Measurements from ENCODE around the gene PLEKHA3.
A peak's percentile ranks its signal among the peaks of the same experiment; 100 is the strongest.
"Not testable (repeated sequence)": the region's sequence is repeated elsewhere in the genome, so short reads cannot be mapped to it uniquely, and the experiment has no call there.

PLEKHA3 gene

DNA sequence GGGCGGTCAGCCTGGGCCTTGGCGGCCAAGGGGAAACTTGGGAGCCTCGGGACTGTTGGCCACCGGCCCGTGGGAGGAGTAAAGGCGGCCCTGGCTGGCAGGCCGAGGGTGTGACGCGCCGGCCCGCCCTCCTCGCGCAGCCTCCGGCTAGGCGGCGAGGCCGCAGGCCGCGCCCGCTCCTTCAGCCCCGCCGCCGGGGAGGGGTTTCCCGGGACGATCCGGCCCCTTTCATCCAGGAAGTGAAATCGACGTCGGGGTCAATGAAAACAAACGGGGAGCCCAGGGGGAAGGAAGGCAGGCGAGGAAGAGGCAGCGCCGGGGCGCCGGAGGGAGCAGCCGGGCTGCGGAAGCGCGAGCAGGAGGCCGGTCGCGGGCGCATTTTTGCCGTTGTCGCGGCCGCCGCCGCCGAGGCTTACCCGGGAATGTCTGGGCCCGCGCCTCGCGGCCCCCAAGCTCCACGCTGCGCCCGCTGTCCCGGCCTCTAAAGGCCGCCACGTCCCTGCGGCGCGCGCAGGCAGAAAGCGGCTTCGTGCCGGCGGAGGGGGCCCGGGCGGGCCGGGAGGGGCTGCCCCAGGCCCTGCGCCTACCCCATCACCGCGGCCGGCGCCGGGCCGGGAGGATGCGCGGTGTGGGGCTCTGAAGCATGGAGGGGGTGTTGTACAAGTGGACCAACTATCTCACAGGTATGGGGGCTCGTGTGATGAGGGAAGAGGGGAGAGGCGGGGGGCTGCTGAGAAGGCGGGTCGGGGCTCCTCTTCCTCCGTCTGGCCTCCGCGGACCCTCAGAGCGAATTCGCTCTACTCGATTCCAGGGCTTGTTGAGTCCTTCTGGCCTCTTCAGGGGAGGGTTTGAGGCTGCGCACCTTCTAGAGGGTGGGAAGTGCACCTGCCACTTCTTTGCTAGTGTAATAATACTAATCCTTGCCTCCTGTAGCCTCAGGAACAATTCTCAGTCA, at the start of gene PLEKHA3:
TSS of gene PLEKHA3 (plus strand) at position 231 of the 955 bp plus-strand sequence. CDS start at position 644, 413 bp downstream.
- peak; percentile 90 for DNase-seq (ENCODE audit: low read depth, low spot score)

DNA sequence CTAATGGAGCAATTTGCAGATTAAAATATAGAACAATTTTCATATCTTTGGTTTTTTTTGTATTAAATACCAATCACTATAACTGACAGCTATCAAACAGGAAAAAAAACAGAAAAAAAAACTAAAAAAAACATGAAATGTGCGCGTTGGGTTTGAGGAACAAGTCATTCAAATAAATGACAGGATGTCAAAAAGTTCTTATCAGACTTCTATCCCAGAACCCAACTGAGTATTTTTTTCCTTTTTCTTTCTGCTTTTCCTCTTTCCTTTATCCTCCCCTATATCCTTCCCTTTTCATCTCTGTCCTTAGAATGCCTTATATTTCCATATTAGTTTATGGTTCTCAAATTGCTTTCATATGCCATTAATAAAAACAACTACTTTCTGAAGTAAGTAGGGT, 43.6 kb upstream of the PLEKHA3 start:
- DNase-seq (ENCODE audit: low read depth, low spot score): no peak

DNA sequence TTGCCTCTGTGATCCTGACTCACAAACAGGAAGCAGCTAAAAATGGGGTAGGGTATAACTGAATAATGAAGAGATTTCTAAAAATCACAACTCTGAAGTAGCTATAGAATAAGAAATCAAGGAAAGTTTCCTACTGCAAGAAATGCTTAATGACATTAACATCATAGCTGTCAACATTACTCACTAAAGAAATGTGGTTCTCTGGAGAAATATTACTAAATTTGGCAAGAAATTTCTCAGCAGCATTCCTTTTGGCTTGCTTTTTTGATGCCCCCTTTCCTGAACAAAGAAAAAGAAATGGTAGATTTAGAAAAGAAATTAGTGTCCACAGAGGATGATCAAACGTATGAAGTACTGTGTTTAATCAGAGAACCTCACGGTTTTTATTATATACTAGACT, 38.8 kb upstream of the PLEKHA3 start:
- no peak for DNase-seq (ENCODE audit: low read depth, low spot score)

DNA sequence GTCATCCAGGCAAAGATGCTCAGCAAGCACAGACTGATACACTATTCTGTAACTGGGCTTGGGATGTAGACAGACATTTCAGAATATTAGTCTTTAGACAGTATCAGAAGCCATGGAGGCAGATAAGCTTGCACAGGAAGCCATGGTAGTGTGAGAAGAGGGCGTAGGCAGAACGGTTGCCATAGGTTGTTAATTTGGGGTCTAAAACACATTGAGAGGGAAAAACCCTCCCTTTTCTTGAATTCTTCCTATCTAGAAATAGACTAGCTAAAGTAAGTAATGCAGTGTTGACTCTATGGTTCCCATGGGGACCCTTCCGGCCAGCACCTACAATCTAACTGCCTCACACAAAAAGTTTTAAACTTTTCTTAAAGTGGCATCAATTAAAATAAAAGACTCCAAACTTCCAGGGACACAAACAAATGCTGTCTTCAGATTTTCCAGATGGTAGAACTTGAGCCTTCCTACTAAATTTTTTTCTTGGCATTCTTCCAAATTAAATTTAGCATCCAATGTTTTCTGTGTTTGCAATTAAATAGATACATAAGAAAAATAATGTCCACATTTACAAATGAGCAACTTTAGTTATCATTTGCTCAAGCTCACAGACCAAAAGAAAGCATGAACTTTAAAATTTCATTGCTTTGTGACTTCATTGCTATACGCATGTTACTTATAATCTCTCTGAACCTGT, 31.1 kb upstream of the PLEKHA3 start:
- no peak for DNase-seq (ENCODE audit: low read depth, low spot score)

DNA sequence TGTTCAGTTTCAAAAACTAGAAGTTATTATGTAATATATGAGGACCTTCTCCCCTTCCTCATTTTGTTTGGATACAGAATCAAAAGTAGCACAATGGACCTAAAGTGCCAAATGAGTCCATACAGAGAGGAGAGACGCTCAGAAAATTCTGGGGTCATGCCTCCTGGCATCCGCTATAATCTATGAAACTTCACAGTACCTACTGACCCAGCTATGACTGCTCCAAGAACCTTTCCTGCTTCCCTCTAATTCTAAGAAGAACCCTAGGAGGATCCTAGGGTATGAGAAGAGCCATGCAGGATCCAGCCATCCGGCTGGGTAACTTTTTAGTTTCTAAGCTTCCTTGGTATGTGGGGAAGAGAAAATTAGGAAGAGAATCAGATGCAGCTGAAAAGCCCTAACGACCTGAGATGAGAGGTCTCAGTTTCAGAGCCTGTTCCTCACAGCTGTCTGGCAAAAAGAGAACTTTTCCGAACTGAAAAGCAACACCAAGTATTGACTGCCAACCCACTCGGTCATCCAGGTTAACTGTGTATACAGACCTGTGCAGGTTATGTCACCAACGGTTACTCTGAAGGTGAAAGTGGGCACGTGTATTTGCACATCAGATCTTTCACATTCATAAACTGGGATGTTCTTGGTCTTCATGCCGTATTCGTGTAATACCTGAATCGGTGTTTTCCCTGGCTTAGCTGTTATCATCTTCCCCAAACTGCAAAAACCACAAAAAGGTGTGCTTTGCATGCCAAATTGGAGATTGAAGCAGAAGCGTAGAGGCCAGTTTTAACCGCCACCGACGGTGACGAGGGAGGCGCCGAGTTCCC, 30.3 kb upstream of the PLEKHA3 start:
- no peak for DNase-seq (ENCODE audit: low read depth, low spot score)

DNA sequence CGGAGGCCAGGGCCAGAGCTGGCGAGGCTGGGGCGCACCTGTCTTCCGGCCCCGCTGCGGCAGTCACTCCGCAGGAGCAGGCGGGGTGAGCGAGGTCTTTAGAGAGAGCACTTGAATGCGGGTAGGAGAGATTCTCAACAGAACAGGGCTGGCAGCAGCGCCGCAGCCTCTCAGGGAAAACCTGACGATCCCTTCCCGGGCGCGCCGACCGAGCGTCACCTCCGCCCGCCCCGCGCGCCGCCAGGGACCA, 29.8 kb upstream of the PLEKHA3 start:
- DNase-seq (ENCODE audit: low read depth, low spot score): no peak

DNA sequence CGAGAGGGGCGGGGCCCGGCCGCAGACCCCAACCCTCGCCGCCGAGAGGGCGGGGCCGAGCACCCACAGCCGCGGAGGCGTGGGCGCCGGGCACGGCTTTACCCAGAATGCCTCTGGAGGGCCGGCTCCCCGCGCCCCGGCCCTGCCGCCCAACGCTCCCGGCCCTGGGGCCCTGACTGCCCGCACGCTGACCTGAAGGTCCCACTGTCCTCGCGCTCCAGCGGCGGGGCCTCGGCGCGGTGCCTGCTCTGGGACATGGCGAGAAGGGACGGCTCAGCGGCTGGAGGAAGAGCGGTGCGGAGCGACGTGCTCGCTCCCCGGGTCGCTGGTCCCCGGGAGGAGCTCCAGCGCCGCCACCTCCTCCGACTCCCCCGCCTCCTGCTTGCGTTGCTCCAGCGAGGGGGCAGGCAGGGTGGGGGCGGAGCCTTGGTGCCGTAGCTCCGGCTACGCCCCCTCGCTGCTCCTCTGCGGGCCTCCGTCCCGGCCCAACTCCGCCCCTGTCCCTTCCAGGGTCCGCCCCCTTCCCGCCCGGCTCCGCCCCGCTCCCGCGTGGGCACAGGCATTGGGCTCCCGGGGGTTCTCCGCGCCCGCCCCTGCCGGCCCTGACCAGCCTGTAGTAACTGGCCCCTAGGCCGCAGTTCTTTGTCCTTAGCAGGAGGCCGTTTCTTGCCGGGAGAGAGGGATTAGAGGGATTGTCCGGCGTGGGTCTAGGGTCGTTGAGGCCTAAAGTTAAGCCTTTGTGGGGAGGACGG, 29.3 kb upstream of the PLEKHA3 start, which contains the start of the genes PJVK and PRKRA:
TSS of gene PJVK (plus strand) at position 605 of the 752 bp plus-strand sequence. CDS start 2,032 bp downstream, outside the sequence.
TSS of gene PRKRA (minus strand) at position 402 of the 752 bp plus-strand sequence. CDS start at position 257, 145 bp downstream.
- DNase-seq (ENCODE audit: low read depth, low spot score): peak; percentile 95

DNA sequence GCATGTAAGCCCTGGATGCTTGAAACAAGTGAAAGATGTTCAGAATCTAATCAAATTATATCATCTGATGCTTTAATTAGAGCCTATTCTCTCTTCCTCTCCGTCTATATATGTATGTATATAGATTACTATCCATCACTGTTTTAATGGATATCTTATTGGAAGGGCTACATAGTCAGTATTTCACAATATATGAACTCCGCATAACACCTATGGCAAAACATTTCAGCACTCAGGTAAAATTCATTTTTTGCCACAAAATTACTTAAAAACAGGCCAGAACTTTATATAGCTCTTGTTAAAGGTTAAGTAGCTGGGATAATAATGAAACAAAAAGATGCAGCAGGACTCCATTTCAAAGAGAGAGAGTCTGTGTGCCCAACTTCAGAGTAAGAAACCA, 27.9 kb upstream of the PLEKHA3 start:
- DNase-seq (ENCODE audit: low read depth, low spot score): no peak

DNA sequence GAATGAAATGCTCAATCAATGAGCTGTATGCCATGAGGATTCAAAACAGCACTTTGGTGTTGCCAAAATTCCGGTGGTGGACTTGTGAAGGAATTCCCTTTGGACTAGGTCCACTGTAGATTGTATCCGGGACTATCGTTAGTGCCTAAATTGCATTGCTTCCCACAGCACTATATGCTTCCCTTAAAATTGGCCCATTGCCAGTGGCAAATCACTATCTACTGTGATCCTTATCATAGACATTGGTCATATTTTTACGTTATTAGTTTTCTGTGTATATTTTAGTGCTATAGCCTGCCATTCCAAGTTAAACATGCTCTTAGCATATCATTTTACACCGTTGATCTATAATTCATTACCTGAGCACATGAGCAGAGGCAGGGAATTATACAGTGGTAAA, 27.4 kb upstream of the PLEKHA3 start:
- DNase-seq (ENCODE audit: low read depth, low spot score): no peak

DNA sequence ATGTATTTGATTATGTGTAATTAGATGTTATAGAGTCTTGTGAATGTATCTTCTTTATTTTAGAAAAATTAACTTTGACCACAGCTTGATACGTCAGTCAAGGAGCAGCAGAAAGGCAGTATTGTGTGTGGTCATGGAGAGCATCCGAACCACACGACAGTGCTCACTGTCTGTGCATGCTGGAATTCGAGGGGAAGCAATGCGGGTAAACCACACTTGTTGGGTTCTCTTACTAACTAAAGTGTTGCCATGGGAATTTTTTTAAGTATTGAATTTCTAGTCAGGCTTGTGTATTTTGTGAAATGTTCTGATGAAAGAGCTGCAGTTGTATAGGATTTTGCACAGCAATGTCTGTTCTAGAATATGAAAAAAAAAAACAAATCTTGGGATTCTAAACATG, 24.3 kb upstream of the PLEKHA3 start:
- no peak for DNase-seq (ENCODE audit: low read depth, low spot score)

DNA sequence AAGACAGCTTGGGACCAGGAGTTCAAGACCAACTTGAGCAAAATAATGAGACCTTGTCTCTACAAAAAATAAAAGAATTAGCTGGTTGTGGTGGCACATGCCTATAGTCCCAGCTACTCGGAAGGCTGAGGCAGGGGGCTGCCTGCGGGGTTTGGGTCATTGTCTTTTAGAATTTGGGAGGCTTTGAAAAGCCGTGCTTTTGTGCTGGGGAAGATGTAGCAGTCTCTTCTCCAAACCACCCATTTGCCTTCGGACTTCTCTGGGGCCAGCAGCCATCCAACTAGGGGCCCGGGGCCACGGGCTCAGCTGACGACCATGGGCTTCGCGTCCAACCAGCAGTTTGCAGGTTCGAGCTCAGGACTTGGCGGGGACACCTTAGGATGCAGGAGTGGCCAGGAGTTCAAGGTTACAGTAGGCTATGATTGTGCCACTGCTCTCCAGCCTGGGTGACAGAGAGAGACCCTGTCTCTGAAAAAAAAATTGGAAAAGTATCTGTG, 22.8 kb upstream of the PLEKHA3 start:
- DNase-seq (ENCODE audit: low read depth, low spot score): no peak

DNA sequence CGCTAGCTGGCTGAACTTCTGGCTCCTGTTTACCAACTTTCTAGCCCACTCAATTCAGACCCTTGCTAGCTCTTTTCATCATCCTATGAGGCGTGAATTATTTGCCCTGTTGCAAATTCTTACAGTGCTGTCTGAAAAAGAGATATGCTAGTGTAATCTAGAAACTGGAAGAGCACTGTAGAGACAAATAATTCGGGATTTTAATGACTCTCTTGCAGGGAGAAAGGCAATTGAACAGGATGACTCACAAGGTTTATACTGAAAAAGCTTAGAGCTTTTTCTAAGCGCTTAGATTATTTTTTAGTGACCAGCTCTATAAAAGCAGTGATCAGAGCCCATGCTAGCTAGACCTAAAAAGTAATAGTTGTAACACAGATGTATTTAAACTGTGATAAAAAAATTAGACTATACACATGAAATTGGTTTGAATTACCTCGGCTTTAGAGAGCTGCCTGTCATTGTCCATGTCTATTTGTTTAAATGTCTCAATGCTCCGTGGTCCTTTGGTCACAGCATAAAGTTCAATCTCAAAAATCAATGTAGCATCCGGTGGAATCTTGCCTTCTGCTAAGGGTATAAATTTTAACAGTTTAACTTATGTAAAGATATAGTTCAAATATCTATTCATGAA, 10.9 kb upstream of the PLEKHA3 start:
- no peak for DNase-seq (ENCODE audit: low read depth, low spot score)

DNA sequence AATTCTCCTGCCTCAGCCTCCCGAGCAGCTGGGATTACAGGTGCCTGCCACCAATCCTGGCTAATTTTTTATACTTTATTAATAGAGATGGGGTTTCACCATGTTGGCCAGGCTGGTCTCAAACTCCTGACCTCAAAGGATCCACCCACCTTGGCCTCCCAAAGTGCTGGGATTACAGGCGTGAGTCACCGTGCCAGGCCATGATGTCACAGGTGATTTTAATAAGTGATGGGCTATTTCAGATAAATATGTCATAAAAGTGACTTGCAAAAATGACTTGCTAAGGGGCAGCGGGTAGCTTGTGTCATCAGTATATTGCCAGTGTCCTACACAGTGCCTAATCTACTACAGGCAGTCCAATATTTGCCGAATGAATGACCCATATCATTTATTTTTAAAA, 8.9 kb upstream of the PLEKHA3 start:
- not testable (repeated sequence) for DNase-seq (ENCODE audit: low read depth, low spot score)

DNA sequence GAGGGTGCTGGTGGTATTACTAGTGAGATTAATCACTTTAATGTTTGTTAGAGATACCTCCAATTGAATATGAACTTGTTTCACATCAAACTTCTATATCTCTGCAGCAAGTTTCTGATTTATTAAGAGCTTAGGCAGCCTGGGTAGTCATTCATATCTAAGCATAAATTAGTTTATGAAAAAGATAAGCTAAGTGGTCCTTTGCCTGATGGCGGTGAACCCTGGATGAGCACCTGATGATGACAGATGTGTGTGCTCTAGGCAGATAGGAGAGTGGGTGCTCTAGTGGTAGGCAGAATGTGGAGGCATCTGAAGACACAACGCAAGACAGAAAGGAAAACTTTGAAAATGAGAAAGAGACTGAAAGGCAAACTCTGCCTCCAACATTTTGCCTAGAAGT, 6.9 kb upstream of the PLEKHA3 start:
- DNase-seq (ENCODE audit: low read depth, low spot score): no peak

DNA sequence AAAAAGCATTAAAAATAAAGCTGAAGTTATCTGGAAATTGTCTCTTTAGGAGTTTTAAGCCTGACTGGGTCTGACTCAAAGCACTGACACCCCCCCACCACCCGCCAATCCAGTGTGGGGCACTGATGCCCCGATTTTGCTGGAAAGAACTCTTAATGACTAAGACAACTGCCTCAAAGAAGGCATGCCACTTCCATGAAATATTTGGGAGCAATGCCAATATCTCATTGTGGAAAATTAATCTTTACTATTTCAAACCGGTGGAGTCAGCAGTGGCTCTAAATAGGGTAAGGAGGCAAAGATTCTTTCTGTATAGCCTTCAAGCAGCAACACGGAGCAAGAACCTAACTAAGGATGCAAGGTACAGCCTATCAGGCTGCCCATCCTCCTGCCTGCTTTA, 6.3 kb upstream of the PLEKHA3 start:
- DNase-seq (ENCODE audit: low read depth, low spot score): no peak

DNA sequence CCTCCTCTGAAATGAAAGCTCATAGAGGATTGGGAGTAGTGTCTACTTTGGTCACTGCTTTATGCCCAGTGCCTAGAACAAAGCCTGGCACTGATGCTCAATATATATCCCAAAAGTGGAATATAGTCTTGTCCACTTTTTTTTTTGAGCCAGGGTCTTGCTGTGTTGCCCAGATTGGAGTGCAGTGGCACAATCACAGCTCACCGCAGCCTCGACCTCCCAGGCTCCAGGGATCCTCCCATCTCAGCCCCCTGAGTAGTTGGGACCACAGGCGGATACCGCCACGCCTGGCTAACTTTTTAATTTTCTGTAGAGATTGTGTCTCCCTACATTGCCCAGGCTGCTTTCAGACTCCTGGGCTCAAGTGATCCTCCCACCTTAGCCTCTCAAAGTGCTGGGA, 5.7 kb upstream of the PLEKHA3 start:
- DNase-seq (ENCODE audit: low read depth, low spot score): no peak

DNA sequence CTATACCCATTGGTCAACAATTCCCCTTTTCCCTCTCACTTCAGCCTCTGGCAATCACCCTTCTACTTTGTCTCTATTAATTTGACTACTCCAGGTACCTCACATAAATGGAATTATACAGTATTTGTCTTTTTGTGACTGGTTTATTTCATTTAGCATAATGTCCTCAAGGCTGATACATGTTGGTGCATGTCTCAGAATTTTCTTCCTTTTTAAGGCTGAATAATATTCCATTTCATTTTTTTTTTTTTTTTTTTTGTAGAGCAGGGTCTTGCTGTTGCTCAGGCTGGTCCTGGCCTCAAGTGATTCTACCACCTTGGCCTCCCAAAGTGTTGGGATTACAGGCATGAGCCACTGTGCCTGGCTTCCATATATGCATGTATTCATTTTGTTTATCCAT, 3.8 kb upstream of the PLEKHA3 start:
- no peak for DNase-seq (ENCODE audit: low read depth, low spot score)

DNA sequence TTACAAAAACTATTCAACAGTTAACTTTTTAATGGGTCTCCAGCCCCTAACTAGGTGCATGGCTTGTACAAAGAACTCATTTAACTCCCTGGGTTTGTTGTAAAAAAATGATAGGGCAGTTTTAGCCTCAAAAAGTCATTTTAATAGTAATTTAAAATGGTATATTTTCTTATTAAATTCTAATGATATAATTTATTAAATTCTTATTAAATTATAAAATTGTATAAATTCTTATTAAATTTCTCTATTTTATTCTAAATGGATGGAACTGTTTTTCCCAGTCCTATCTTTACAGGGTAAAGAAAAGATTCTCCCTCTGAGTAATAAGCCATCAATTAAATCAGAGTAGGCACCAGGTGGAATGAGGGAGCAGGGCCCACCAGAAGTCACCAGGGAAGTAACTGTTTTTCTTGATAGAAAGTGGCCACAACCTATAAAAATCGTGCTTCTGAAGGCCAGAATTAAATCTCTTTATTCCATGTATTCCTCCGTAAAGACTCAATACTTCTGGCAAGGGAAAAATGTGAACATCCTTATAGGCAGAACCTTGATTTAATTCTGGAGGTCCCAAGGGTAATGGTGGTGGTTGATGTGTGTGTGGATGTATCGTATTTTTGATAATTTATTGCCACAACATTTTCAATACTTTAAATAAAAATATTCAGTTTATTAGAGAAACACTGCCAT, 2.7 kb upstream of the PLEKHA3 start:
- DNase-seq (ENCODE audit: low read depth, low spot score): no peak

DNA sequence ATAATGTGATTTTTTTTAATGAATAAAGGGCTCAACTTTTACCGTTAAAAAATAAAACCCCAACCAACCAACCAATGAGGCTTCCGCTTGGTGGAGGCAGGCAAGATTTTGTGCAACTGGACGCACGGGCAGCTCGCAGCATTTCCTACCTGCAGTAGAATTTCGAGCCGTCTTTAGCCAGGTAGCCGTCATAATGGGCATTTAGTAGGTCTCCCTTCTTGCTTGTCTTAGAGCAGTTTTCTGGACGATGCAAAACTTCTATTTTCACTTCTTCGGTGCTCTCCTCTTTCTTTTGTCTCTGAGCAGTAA, 2.2 kb upstream of the PLEKHA3 start:
- DNase-seq (ENCODE audit: low read depth, low spot score): no peak

All from smooth muscle cell of the brain vasculature (primary cell).